Endothelial cell of coronary artery (primary cell): ENCODE measurements around the gene KLRK1. TPM values are rescaled to one million over a fixed set of nuclear protein-coding genes. Genes with fewer than 3 reads are reported as not detected.

Experiments
- total RNA-seq: library from RNA; depleted of rRNA; stranded (reverse); fragments of >200 nt; gene quantifications from 2 replicates; pipeline ENCODE4 v1.2.3, GENCODE V29; 2014

The KLRK1 gene
- not detected in 2 replicates for total RNA-seq

DNA sequence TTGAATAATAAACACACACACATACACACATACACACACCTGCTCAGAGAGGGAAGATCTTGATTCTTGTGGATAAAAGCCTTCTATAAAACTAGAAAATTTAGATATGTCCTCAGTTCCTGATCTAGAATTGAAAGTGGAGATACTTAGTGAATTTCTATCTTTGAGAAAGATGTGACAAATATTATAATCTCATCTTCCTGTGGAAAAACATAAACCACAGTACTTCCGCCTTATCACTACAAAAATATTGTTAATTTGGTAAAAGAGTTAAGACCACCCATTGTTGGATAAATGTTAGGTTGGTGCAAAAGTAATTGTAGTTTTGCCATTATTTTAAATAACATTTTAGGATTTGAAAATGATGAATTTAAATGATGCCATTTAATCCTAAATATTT is at the start of gene KLRK1:
TSS of gene KLRK1 (minus strand) at position 138 of the 400 bp plus-strand sequence. CDS start 1,231 bp downstream, outside the sequence.

DNA sequence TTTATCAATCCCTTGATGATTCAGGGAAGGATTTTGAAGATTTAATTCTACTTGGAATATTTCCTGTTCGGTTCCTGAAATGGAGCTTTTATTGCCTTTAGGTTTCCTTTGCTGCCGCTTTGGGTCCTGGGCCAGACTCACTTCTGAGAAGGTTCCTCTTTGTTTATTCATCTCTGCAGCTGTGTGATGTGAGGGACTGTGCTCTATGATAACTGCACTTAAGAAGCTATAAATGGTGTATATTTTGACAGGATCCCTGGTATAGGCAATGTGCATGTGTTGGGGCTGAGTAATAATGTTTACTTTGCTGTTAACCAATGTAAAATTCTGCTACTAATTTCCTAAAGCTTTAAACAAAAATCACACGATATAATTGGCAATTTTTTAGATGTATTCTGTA is 46.0 kb upstream of the KLRK1 start, which contains the start of gene KLRC2:
TSS of gene KLRC2 (minus strand) at position 195 of the 400 bp plus-strand sequence. CDS start at position 171, 24 bp downstream.

DNA sequence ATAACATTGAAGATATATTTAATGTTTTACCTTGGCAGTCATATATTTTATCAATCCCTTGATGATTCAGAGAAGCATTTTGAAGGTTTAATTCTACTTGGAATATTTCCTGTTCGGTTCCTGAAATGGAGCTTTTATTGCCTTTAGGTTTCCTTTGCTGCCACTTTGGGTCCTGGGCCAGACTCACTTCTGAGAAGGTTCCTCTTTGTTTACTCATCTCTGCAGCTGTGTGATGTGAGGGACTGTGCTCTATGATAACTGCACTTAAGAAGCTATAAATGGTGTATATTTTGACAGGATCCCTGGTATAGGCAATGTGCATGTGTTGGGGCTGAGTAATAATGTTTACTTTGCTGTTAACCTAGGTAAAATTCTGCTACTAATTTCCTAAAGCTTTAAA is 30.5 kb upstream of the KLRK1 start, which contains the start of gene KLRC3:
TSS of gene KLRC3 (minus strand) at position 262 of the 400 bp plus-strand sequence. CDS start at position 217, 45 bp downstream.

DNA sequence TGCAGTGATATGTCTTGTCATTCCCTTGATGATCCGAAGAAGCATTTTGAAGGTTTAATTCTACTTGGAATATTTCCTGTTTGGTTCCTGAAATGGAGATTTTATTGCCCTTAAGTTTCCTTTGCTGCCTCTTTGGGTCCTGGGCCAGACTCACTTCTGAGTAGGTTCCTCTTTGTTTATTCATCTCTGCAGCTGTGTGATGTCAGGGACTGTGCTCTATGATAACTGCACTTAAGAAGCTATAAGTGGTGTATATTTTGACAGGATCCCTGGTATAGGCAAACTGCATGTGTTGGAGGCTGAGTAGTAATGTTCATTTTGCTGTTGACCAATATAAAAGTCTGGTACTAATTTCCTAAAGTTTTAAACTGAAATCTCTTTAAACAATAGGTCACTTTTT is 19.6 kb upstream of the KLRK1 start, which contains the start of gene KLRC4:
TSS of gene KLRC4 (minus strand) at position 366 of the 400 bp plus-strand sequence. CDS start at position 184, 182 bp downstream.

Other genes starting within 250 kb of the KLRK1 start
- gene OLR1, start 217.9 kb downstream of the KLRK1 start, total RNA-seq = not detected in 2 replicates
- not detected in 2 replicates for gene TMEM52B, start 211.0 kb downstream of the KLRK1 start, total RNA-seq
- gene GABARAPL1, start 177.2 kb downstream of the KLRK1 start, total RNA-seq = 38.8 and 52.2 TPM in 2 replicates
- 0.09 TPM in 2 replicates for gene KLRD1, start 82.2 kb downstream of the KLRK1 start, total RNA-seq
- gene KLRC4, start 19.7 kb upstream of the KLRK1 start, total RNA-seq = not detected in 2 replicates
- not detected in 2 replicates for gene KLRC3, start 30.6 kb upstream of the KLRK1 start, total RNA-seq
- not detected in 2 replicates for gene KLRC2, start 46.0 kb upstream of the KLRK1 start, total RNA-seq
- gene KLRC1, start 63.3 kb upstream of the KLRK1 start, total RNA-seq = not detected in 2 replicates
- gene EIF2S3B, start 115.8 kb upstream of the KLRK1 start, total RNA-seq = 0.99 and 1.2 TPM in 2 replicates
- 24.9 and 27.3 TPM in 2 replicates for gene MAGOHB, start 223.6 kb upstream of the KLRK1 start, total RNA-seq